ENCODE results near the gene GYG1. TPM values are rescaled to one million over a fixed set of nuclear protein-coding genes. Genes with fewer than 3 reads are reported as not detected.

GYG1 gene
- total RNA-seq, 1 donor from 2014 or later: 5.1 TPM

DNA sequence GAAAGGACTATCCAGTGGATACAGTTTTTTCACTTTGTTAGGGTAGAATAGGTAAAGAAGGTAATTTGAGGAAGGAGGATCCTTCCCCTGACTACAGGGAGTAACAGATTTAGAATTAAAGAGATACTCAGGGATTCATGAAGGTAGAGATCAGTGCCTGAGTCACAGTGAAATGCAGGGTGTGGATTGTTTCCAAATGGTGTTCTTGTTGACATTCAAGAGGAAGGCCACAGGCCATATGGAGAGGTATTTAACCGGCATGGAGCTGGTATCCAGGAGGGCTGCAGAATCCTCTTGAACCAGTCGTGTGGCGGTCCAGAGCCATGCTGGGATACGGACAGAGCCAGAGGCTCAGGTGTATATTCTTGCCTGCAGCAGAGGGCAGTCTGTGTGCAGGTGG is 28.2 kb downstream of the GYG1 start:
- no peak for DNase-seq

DNA sequence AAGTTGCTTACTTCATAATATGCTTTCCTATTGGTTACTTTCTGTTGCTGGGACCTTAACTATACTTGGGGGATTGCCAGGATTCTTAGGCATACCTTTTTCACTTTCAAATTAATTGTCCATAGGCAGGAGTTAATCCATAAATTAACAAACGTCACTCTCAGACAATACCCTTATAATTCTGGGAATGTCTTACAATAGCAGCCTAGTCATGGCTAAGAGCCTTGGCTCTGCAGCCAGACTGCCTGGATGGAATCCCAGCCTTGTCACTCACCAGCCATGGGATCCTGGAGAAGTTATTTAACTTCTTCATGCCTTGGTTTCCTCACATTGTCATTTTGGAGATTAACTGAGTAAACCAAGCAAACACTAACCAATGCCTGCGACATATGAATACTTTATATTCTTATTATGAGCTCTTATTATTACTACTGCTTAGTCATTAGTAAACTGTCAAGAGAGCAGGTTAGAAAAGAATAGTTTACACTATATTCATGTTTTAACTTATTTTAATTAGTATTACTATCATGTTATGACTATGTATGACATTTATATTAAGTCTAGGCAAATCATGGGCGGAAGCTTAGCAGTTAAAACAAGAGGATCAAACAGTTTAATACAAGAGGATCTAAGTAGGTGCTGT is 29.0 kb downstream of the GYG1 start:
- no peak for DNase-seq

DNA sequence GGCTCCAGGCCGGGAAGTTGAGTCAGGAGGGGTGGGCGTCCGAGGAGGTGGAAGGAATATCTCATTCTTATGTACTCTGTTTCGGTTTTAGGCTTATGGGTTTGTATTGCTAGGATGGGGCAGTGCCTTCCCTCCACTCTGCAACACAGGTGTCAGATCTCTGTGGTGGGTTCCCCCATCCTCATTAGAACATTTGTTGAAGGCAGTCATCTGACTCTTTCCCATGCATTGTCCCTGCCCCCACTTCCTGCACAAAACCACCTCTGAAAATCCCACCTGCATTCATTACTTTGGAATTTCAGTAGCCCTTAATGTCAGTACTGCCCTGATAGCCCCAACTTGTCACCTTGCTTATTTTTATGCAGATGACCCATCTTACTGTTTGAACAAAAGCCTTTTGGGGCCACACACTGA is 29.5 kb downstream of the GYG1 start:
- DNase-seq: no peak

DNA sequence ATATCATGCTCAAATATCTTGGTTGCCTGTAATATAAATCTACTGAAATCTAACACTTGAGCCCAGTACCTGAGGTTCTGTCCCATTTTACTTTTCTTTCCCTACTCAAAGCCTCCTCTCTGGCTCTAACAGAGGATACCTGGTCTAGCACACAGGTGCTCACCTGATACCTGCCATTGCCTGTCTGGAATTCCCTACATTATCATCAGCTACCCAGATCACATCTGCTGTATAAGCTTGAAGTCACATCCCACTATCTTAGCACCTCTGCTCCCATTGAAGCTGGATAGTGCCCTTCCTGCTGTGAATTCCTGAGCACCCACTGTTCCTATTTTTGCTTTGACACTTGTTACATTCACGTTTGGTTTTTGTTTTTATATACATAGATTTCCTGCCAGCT is 30.5 kb downstream of the GYG1 start:
- no peak for DNase-seq

DNA sequence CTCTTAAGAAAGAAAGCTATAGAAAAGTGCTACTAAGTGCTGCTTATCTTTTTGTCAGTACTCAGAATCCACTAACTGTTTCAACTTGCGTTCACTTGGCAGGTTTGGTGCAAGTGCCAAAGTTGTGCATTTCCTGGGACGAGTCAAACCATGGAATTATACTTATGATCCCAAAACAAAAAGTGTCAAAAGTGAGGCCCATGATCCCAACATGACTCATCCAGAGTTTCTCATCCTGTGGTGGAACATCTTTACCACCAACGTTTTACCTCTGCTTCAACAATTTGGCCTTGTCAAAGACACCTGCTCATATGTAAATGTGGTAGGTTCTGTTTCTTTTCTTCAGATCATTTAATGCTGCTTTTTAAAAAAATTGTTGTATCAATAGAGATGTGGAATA is 32.6 kb downstream of the GYG1 start:
- DNase-seq: no peak

DNA sequence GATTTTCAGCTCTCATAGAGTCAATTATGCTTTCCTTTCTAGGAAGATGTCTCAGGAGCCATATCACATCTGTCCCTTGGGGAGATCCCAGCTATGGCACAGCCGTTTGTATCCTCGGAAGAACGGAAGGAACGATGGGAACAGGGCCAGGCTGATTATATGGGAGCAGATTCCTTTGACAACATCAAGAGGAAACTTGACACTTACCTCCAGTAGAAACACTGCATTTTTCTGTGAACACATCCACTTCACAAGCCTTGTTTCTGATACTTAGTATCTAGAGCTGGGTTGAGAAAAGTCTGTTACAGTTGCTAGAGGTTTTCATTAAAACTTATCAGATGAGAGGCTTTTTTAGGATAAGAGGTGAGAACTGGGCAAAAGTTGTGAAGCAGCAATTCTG is 35.4 kb downstream of the GYG1 start:
- DNase-seq: no peak

DNA sequence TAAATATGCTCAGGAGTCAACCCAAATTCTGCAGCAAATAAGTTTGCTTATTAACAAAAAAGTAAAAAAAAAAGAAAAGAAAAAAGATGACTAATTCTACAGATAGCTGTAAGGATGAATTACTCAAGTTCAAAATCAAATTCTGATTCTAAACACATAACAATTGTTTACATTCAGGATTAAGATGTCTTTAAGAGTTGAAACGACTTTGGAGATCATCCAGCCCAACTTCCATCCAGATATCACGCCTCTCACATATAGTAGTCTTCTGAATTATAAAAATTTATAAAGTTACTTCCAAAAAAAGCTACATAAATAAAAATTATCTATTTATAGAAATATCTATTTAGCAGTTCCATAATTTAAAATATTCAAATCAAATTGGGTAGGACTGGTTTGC is 39.8 kb downstream of the GYG1 start:
- DNase-seq: no peak

DNA sequence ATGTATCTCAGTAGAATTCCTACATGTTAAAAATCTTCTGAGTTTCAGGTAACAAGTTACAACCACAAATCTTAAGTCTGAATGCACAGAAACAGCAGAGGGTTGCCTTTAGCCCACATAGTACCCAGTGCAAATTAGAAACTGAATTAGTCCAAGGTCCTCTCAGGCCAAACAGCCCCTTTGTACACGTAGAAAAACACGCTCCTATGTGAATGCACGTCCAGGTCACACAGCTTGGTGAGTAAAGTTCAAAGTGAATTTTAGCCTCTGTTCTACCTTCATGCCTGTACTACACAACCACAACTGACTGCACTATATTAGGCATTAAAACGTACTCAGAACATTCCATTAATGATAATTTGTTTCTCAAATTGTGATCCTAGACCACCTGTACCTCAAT is 46.3 kb downstream of the GYG1 start:
- DNase-seq: no peak

DNA sequence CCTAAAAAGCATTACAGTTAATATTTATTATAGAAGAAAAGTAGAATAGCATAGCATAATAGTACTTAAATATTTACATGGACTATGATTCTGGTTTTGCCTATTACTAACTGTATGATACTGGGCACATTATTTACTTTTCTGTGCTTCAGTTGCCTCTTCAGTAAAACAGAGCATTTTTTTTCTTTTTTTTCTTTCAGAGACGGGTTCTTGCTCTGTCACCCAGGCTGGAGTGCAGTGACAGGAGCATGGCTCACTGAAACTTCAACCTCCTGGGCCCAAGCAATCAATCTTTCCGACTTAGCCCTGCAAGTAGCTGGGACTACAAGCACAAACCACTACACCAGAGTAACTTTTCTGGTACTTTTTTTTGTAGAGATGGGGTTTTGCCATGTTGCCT is 47.0 kb downstream of the GYG1 start:
- no peak for DNase-seq

DNA sequence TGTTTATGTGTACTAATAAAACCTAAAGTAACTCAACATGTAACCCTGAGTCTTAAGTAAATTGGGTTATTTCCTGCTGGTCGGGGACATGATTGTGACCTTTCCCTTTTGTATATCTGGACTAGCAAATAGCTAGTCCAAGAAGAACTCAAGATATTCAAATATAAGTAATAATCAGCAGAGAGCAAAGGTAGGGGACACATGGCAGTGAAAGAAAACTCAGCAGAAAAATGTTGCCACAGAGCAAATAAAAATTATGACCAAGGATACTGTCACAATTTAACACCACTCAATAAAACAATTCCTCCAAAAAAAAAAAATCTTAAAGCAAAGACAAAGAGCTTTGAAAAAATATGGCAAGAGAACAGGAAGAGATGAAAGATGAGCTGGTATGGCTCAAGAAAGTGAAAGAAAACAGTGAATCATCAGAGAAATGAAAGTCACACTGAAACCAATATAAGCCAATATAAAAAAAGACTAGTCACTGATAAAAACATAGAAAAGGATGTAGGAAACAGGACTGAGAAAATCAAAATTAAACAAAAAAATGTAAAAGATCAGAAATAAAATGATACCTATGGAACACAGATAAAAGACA is 51.5 kb downstream of the GYG1 start:
- no peak for DNase-seq

DNA sequence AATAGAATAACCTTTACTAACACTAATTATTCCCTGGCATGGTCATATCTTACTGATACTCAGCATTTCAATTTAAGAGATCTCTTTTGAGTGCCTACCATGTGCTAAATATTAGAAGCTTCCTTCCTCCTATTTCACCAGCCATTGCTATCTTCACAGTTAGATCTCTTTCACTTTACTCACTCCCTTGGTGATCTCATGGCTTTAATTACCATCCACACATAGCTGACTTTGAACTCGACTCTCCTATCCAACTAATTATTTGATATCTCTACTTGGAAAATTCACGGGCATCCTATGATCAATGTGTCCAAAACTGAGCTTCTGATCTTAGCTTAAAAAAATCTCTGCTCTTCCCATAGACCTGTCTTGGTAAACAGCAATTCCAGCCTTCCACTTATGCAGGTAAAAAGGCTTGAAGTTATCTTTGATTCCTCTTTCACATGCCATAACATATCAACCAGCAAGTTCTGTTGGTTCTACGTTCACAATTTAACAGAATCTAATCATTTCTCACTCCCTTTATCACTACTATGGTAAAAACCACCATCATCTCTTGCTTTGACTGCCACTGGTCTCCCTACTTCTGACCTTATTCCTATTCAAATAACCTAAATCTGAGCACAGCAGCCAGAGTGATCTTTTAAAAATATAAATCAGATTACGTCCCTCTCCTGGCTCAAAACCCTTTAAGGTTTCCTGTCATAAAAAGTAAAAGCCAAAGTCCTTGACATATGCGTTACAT is 53.2 kb downstream of the GYG1 start:
- no peak for DNase-seq

DNA sequence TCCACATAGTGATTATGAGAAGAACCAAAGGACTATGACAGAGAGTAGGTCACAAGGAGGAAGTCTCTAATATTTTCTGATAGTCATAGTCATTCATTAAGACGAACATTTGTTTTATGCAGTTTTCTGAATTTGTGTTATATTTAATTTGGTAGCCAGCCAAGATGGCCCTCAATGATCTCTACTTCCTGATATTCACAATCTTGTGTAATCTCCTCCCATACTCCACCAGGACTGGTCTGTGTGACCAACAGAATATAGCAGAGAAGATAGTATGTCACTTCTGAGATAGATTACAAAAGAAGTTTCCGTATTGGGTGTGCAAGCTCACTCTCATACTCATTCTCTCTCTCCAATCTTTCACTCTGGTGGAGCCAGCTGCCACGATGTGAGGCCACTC is 64.2 kb downstream of the GYG1 start:
- DNase-seq: no peak

DNA sequence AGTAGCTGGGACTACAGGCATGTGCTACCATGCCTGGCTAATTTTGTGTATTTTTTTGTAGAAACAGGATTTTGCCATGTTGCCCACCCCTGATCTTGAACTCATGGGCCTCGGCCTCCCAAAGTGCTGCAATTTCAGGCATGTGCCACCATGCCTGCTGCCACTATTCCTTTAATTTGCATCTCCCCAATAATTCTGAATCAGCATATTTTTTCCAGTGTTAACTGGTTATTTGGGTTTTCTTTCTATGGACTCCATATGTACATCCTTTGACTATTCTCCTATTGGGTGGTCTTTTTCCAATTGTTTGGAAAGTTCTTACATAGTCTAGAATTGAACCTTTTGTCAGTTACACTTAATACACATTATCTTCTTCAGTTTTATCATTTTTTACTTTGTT is 66.9 kb downstream of the GYG1 start:
- DNase-seq: no peak

DNA sequence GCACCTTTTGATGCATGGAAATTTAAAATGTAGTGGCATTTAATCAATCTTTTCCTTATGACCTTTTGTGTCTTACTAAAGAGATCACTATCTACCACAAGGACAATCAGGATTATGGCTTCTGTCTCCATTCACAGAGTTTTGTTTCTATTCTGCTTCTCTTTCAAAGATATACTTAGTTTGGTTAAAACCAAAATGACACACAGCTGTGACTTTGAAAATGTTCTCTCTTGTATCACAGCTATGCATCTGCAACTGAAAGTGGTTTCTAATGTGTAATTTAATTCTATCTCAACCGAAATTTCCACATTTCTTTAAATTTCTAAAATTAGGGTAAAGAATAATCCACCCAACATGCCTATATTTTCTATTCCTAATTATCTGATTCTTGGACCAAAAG is 67.3 kb downstream of the GYG1 start:
- no peak for DNase-seq

DNA sequence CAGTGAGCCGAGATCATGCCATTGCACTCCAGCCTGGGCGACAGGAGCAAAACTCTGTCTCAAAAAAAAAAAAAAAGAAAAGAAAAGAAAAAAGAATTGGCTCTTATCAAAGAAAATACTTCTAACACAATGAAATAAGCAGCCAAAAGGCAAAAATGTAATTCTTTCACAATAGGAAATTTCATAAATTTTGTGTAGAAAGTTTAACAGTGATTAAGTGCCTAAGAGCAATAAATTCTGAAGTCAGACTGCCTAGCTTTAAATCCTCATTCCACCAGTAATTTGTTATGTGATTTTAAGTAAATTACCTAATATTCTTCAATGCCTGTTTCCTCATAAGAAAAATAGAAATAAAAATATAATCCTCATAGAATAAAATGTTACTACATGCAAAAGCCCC is 70.4 kb downstream of the GYG1 start:
- no peak for DNase-seq

DNA sequence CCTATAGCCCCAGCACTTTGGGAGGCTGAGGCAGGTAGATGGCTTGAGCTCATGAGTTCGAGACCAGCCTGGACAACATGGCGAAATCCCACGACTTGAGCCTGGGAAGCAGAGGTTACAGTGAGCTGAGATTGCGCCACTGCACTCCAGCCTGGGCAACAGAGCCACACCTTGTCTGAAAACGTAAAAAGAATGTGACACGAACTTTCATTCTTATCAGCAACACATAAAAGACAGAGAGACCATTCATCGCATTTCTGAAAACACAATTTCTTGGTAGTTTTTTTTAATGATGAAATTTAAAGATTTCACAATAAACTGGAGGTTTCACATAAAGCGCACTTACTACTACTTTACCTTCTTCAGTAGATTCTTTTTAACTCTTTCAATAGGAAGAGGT is 76.5 kb downstream of the GYG1 start:
- DNase-seq: no peak

Other genes starting within 250 kb of the GYG1 start
- gene CPB1, start 163.7 kb upstream of the GYG1 start, total RNA-seq: not detected
- gene CPA3, start 126.2 kb upstream of the GYG1 start, total RNA-seq: not detected
- 115 TPM for gene HLTF, start 95.0 kb downstream of the GYG1 start, total RNA-seq
- gene HPS3, start 138.1 kb downstream of the GYG1 start, total RNA-seq: 29.0 TPM
- gene CP, start 230.3 kb downstream of the GYG1 start, total RNA-seq: 1.7 TPM